DND-41 (cell line): ENCODE data around the gene KRT7.

Experiments used
- ATAC-seq: fragments of 200-7000 bp; cut with Tn5 transposase; 3 replicates; pipeline ENCODE4 v1.9.1; 2021; ENCODE audit warnings: low read depth; ENCODE audit not compliant: insufficient read depth
- DNase-seq: peaks from one replicate; pipeline ENCODE4 v3.0.0-alpha.2; 2020
- H2AFZ ChIP-seq: 2 replicates; pipeline ENCODE4 v1.6.0; 2012; ENCODE audit warnings: low read depth, low read length
- H3K27ac ChIP-seq: 2 replicates; pipeline ENCODE4 v1.5.1; 2012; ENCODE audit warnings: low read length, inconsistent platforms
- H3K27me3 ChIP-seq: fragments of 200-600 bp; sonication (generic); 2 replicates; pipeline ENCODE4 v1.6.0; 2012; ENCODE audit warnings: low read length, mild to moderate bottlenecking, inconsistent platforms; ENCODE audit not compliant: insufficient read depth, poor library complexity
- H3K36me3 ChIP-seq: 2 replicates; pipeline ENCODE4 v1.5.1; 2012; ENCODE audit warnings: low read length, inconsistent platforms; ENCODE audit not compliant: insufficient read depth
- H3K4me1 ChIP-seq: 2 replicates; pipeline ENCODE4 v1.5.1; 2012; ENCODE audit warnings: mild to moderate bottlenecking, low read length; ENCODE audit not compliant: insufficient read depth
- H3K4me2 ChIP-seq: 2 replicates; pipeline ENCODE4 v1.6.0; 2012; ENCODE audit warnings: mild to moderate bottlenecking, moderate library complexity, low read length, inconsistent platforms; ENCODE audit not compliant: insufficient read depth
- H3K4me3 ChIP-seq, 2 experiments: fragments of 200-600 bp in 1 of 2; shearing (Covaris generic) in 1 of 2; 2 replicates each; pipeline ENCODE4 v1.5.1; 2012 to 2016; ENCODE audit warnings: inconsistent platforms in 2 of 2, low read length in 2 of 2, mild to moderate bottlenecking in 2 of 2, low read depth in 1 of 2, moderate library complexity in 1 of 2
- H3K79me2 ChIP-seq: 2 replicates; pipeline ENCODE4 v1.6.0; 2012; ENCODE audit warnings: low read length, inconsistent platforms; ENCODE audit not compliant: insufficient read depth
- H3K9ac ChIP-seq: 2 replicates; pipeline ENCODE4 v1.6.0; 2012; ENCODE audit warnings: low read depth, mild to moderate bottlenecking, inconsistent platforms, low read length, moderate library complexity
- H3K9me3 ChIP-seq: 2 replicates; pipeline ENCODE4 v1.5.1; 2012; ENCODE audit warnings: low read length, moderate library complexity, mild to moderate bottlenecking, inconsistent platforms; ENCODE audit not compliant: insufficient read depth, severe bottlenecking
- H4K20me1 ChIP-seq: 2 replicates; pipeline ENCODE4 v1.6.0; 2012; ENCODE audit warnings: low read length; ENCODE audit not compliant: insufficient read depth
- CTCF ChIP-seq: IDR thresholded peaks from 2 replicates; pipeline ENCODE4 v1.5.1; 2012; ENCODE audit warnings: borderline replicate concordance, low read length, moderate library complexity, mild to moderate bottlenecking; ENCODE audit not compliant: poor library complexity, severe bottlenecking; ENCODE audit errors: extremely low read depth
- EZH2 ChIP-seq: IDR thresholded peaks from 3 replicates; pipeline ENCODE4 v1.6.1; 2012; ENCODE audit warnings: borderline replicate concordance, low read depth, mild to moderate bottlenecking, moderate library complexity, low read length, inconsistent platforms; ENCODE audit not compliant: severe bottlenecking

Gene KRT7

GRCh38 chr12:52200086-52200780 is 32.8 kb upstream of the KRT7 start:
- Histone ChIP-seq H4K20me1 (no peaks in the 10 kb centered on the region), H3K9ac (no peak overlapping the region), H3K4me2 (no peak overlapping the region), H3K36me3 (no peaks in the 10 kb centered on the region), H2AFZ (no peak overlapping the region), H3K79me2 (no peaks in the 10 kb centered on the region), H3K27ac (no peak overlapping the region), H3K4me3 (no peak overlapping the region), H3K27me3 (peaks cover 3% of the 10 kb centered on the region), H3K4me1 (no peaks in the 10 kb centered on the region), H3K9me3 (no peaks in the 10 kb centered on the region)
- no peak for DNase-seq
- TF ChIP-seq CTCF (no peak), EZH2 (no peak)
- ATAC-seq, result no peak

GRCh38 chr12:52200781-52201450 is 32.1 kb upstream of the KRT7 start:
- DNase-seq (no peak), ATAC-seq (no peak)
- H3K36me3 ChIP-seq, result no peaks in the 10 kb centered on the region
- H3K27me3 ChIP-seq, result peaks cover 3% of the 10 kb centered on the region
- no peaks in the 10 kb centered on the region for H4K20me1 ChIP-seq
- no peaks in the 10 kb centered on the region for H3K79me2 ChIP-seq
- TF ChIP-seq CTCF, result no peak
- no peak for TF ChIP-seq EZH2
- no peak overlapping the region for H3K4me3 ChIP-seq
- H3K4me1 ChIP-seq, result no peaks in the 10 kb centered on the region
- no peak overlapping the region for H3K27ac ChIP-seq
- H3K9ac ChIP-seq, result no peak overlapping the region
- H3K9me3 ChIP-seq, result no peaks in the 10 kb centered on the region
- no peak overlapping the region for H2AFZ ChIP-seq
- no peak overlapping the region for H3K4me2 ChIP-seq

- no peak overlapping the region for H3K9ac ChIP-seq
- no peaks in the 10 kb centered on the region for H3K4me1 ChIP-seq
- TF ChIP-seq EZH2 (no peak), CTCF (no peak)
- H3K4me3 ChIP-seq, result no peak overlapping the region
- H3K27ac ChIP-seq, result no peak overlapping the region
- ATAC-seq (no peak), DNase-seq (no peak)
- no peaks in the 10 kb centered on the region for H3K9me3 ChIP-seq
- H3K4me2 ChIP-seq, result no peak overlapping the region
- H3K27me3 ChIP-seq, result peaks cover 3% of the 10 kb centered on the region
- no peaks in the 10 kb centered on the region for H4K20me1 ChIP-seq
- no peak overlapping the region for H2AFZ ChIP-seq
- H3K79me2 ChIP-seq, result no peaks in the 10 kb centered on the region
- no peaks in the 10 kb centered on the region for H3K36me3 ChIP-seq
These were observed 31.6 kb upstream of the KRT7 start for GRCh38 chr12:52201451-52201839.
